Ureter (tissue), 1 donor: ENCODE measurements around the gene ZFHX3. TPM values are rescaled to one million over a fixed set of nuclear protein-coding genes. Genes with fewer than 3 reads are reported as not detected.

Experiments
- DNase-seq: peaks from one replicate; pipeline ENCODE4 v3.0.0-alpha.2; 2020; ENCODE audit warnings: low spot score
- total RNA-seq: library from RNA; stranded (reverse); gene quantifications from one replicate; pipeline ENCODE4 v1.2.4, GENCODE V29; 2023
- donor health status: DM: yes; HTN: yes; CAD: no.

The ZFHX3 gene
- total RNA-seq, 1 donor from 2014 or later = 60.8 TPM

DNA sequence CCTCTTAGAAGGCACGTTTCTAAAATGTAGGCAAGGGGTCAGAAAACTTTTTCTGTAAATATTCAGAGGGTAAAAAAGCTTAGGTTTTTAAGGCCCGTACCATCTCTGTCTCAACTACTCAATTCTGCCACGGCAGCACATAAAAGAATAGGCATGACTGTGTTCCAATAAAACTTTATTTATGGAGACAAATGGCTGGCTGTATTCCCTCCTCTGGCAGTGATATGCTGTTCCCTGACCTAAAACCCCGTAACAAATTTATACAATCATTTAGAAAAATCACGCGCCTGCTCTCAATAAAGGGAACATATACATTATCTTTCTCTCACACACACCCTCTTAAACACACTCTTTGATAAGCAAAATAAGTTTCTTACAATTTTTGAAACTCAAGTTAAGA, 138.7 kb downstream of the ZFHX3 start:
- no peak for DNase-seq

DNA sequence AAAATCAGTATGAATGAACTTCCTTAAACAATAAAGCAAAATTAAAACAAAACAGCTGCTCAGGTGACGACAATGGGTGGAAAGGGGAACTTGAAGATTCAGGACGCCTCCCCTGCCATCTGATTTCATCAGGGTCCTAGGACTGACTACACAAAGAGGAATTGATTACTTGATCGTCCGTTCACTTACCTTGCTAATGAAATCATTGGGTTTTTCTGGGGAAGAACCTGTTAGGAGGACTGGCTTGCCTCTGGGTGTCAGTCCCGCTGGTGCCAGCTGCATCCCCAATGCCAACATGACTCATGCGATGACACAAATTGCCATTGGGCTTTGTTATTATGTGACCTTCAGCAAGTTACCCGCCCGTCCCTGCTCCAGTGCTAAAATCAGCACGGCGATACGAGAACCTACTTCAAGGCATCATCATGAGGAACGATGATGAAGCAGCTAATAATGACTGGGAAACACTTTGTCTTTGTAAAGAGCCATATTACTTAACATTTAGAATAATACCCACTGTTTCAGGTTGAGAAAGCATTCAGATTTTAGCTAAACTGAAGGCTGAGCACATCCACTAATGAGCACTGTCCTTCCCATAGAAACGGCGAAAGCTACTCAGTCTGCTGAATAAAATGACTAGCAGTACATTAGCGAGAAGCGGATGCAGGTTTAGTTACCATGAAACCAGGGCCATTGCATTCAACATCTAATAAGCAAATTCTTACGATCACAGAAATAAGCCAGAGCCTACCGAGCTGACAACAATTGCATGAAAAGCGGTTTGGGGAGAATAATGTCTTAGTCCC, 139.4 kb downstream of the ZFHX3 start:
- no peak for DNase-seq

DNA sequence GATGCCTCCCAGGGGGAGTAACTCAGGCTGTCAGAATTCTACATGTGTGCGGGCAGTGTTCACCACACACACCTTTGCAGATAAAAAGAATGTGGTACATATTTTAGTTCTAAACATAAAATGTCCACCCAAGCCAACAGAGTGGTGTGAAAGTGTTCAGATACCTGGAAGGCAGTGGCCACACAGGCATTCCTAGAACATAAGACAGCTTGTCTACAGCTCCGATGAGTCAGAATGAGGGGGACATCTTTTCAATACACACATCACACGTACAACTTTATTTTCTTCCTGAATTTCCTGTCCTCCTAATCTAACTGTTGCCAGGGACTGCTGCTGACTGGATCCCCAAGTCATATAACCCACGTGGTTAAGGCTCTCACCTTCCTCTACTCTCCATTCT, 142.3 kb downstream of the ZFHX3 start:
- DNase-seq = no peak

DNA sequence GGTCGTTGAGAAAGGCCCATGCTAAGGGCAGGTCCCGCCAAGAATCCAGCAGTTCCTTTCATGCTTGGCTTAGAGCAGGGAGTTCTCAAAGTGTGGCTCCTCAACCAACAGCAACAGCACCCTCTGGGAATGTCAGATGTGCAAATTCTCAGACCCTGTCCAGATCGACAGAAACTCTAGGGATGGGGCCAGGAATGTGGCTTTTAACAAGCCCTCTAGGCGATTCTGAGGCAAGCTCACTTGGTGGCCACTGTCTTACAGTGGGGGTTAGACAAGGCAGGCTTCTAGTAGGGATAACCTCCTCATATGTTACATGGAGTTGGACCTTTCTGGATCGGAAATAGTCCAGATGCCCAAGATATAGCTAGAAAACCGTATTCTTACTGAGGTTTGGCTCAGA, 144.8 kb downstream of the ZFHX3 start:
- no peak for DNase-seq

DNA sequence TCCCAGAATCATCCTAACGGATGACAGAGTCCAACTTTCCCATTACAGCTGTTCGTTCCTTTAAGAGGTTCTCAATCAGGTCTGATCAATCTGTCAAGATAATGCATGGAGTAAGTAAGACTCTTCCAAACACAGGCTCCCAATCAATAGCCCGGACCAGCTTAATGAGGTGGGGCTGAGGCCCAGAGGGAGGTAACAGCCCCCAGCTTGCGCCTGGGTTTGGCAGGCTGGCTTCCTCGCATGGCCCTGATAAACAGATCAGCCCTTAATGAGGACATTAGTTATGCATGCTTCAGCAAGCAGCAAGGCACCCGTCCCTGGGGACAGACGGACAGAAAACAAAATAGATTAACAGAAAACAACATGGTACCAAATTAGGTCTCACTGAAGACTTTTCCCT, 145.7 kb downstream of the ZFHX3 start:
- no peak for DNase-seq

DNA sequence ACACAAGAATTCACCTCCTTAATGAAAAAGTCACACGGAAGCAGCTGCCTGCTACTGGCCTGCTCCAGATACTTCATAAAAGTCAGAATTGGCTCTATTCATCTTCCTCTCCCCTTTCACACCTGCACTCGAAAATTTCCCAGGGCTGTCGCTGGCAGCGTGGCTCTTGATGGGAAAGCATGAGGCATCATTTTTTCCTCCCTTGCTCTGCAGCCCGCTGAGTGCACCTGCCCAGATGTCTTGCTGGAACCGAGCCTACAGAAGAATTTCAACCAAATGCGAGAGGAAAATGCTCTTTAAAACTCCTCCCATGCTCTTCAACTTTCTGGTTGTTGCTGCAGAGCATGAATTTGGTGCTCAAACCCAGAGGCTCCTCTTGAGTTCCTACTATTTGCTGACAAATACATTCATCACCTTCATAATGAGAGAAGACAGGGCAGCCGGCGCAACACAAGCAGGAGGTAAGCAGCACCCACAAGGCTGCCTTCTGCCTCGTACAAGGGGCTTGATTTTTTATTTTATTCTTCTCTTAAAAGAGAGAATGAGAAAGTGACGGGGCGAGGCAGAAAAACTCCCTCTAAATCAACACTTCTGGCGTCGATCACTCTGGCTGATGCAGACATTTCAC, 146.8 kb downstream of the ZFHX3 start:
- no peak for DNase-seq

DNA sequence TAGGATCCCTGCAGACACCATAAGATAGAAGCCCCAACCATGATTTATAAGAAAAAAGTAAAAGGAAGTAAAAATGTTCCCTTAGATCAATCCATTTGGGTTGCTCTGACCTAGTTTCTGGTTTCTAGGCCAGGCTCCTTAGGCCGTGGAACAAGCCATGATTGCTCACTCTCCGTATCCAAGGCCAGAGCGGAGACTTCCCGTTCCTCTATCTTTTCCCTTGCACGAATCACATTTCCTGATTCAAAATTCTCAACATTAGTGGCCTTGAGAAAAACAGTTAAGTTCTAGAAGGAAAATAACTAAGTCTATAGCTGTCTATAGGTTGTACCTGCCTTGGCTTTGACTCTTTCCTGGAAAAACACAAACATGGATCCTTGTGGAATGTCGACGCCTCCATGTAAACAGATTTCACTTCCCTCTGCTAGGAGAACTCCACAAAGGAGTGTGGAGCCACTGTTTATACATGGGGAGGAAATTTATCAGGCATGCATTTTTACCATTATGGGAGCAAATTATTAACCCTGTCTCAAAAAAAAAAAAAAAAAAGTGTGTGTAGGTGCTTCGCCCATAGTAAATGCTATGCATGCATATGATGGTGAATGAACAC, 149.6 kb downstream of the ZFHX3 start:
- DNase-seq = no peak

DNA sequence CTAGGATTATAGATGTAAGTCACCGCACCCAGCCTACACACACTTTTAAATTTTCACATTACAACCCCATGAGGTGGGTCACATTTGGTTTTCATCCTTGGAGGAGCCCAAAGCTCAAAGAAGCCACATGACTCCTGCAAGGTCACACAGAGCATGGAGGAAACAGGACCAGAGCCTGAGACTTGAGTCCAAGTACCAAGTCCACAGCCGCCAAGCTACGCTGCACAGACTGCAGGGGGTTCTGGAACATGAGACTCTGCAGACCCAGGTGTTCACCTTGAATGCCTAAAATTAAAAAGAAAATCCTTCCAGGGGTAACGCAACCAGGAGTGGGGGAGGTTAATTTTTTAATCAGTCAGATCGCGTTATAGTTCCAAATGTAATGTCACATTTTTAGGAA, 150.2 kb downstream of the ZFHX3 start:
- DNase-seq = no peak

DNA sequence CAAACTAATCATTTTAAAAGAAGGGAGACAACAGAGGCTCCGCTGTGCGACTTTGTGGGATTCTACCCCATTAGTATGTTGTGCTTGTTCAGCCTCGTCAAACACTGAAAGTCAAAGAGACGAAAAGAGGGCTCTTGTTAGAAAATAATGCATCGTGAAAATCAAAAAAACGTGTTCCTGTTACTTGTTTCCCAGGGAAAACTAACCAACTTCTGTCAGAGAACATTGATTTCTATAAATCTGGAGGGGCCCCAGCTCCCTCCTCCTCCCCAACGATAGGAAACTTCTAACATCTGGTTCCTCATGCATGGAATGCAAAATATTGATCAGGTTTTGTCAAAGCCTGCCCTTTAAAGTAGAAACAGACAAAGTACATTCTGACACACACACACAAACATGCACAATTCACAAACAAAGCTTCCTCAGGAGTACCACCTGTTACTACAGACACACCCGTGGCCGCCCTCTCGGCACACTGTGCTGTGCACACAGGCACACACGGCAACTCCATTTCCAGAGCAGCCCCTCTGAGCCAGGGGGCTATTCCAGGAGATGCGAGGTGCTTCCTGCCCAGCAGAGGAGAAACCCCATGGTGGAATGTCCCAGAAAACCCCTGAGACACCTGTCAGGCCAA, 151.3 kb downstream of the ZFHX3 start:
- DNase-seq = no peak

DNA sequence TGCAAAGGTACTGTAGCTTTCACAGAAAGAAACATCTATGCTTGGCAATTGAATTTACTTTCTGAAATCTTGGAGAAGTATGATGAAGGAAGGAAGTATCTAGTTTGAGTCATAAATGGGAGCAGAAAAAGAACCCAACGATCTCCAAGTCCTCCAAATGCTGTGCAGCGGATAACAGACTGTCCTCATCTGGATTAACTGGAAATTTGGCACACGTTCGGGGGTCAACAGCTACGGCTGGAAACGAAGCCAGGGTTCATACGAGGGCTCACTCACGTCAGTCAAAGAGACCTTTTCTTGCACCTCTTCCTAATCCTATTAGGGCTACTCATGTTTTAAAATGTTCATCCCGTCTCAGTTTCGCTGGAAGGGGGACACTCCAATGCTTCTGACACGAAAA, 152.0 kb downstream of the ZFHX3 start:
- no peak for DNase-seq

DNA sequence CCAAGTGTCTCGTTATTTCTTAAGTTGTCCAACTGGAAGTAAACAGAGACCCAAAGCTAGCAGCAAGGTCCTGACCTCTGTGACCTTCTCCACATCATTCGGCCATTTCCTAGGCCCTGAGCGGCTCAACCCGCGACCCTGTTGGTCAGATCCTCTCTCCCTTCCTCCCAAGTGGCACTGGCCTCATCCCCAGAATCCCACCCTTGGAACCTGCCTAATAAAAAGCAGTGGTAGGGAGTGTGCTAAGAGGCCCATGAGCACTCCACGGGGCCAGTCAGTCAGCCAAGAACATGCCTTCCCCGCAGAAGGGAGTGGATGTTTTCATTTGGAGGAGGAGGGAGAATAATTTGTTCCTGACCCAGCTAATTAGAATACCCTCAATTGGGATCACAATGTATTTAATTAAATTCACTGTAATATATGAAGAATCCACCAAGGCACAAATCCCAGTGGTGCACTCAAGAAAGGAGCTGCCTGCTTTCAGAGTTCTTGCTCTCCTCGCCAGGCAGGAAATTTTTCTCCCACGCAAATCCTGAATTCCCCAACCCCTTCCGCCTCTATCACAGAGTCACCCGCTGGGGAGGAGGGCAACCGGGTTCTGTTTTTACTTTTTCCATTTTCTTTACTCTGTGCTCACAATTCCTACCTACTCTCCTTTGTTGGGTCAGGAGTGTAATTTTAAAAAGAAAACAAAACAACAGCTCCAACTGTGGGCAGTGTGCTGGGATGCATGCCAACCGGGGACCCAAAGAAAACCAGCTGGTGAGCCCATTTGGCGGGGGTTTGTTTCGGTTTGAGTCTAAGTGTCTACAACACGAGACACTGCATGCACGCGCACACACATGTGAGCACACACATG, 153.4 kb downstream of the ZFHX3 start:
- DNase-seq = no peak

DNA sequence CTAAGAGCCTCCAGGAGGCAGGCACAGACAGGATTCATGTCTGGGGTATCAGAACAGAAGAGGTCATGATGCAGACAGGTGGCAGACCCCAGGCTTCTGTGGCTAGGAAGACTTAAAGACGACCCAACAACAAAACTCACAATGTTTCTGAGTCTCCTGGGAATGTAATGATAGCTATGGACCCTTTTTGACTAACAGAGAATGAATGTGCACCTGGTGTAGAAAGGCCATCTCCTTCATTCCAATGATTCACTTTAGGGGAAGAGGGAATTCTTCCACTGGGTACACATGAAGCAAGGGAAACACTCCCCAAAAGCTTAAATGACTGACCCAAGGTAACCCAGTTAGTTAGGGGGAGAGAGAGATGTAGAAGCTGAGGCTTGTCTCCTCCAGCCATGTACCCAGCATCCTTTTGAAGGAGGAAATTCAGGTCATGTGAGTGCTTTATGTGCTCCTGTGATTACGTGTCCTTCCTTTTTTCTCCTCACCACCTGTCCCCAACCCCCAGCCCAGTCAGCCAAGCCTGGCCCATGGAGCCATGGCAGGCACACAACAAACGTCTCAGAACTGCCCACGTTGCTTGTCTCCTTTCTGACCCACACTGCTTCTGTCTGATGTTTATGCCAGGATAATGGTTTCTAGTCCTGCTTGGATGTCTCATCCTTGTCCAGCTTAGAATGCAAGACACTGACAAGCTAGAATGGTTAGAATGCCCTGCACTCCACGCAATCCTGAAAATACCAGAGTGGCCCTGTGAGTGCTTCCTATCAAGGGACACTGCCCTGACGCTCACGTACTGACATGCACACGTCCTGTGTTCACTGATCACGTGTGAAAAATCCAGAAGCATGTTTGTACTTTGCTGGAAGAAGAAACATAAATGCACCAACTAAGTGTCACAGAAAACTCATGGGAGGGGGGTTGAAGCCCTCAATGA, 156.4 kb downstream of the ZFHX3 start:
- no peak for DNase-seq

DNA sequence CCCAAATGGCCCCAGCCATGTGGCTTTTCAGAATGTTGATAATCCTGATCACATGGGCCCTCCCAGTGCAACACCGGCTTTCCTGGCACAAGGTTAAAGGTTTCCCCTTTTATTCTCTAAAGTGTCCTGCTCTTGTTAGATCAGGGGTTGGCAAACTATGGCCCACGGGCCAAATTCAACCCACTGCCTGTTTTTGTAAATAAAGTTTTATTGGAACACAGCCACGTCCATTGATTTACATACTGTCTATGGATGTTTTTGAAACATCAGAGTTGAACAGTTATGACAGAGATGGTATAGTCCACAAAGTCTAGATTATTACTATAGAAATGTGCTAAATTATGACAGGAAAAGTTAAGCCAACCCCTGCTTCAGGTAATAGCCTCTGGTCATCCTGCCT, 157.3 kb downstream of the ZFHX3 start:
- DNase-seq = no peak

DNA sequence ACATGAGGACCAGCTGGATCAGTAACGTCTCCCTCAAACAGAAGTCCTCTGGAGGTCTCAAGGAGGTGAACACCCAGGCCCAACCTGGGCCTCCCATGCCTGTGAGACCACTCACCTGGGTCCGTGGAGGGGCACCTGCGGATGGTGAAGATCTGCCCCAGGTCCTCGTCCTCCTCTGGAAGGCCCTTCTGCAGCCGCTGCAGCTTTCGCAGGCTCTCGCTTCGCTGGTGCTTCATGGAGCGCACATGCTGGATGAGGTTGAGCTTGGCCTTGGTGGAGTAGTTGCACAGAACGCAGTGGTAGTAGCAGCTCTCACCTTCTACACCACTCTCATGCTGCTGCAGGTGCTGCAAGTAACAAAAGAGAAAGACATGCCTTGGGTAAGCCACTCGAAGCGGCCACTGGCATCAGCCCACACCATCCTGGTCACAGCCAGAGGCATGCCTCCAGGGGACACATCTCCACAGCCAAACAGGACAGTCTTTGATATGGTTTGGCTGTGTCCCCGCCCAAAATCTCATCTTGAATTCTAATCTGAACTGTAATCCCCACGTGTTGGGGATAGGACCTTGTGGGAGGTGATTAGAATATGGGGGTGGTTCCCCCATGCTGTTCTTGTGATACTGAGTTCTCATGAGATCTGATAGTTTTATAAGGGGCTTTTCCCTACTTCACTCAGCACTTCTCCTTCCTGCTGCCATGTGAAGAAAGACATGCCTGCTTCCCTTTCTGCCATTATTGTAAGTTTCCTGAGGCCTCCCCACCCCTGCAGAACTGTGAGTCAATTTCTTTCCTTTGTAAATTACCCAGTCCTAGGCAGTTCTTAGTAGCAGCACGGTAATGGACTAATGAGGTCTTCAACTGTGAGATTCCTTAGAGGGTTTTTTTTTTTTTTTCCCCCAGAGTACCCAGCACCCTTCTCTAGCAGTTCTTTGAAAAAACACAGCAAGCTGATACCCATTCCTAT, 158.0 kb downstream of the ZFHX3 start:
- DNase-seq = no peak

DNA sequence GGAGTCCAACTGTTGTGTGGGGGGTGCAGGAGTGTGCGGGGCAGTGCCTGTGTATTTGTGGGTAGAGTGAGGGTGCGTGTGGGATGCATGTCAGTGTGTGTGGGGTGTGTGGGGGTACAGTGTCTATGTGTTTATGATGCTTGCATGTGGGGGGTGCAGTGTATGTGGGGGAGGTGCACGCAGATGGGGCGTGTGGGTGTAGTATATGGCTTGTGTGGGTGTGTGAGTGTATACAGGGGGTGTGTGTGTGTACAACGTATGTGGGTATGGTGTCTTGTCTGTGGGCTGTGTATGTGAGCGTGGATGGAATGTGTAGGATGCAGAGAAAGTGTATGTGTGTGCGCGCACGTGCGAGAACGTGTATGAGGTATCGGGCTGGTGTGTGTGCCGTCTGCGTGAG, 160.4 kb downstream of the ZFHX3 start:
- DNase-seq = no peak

DNA sequence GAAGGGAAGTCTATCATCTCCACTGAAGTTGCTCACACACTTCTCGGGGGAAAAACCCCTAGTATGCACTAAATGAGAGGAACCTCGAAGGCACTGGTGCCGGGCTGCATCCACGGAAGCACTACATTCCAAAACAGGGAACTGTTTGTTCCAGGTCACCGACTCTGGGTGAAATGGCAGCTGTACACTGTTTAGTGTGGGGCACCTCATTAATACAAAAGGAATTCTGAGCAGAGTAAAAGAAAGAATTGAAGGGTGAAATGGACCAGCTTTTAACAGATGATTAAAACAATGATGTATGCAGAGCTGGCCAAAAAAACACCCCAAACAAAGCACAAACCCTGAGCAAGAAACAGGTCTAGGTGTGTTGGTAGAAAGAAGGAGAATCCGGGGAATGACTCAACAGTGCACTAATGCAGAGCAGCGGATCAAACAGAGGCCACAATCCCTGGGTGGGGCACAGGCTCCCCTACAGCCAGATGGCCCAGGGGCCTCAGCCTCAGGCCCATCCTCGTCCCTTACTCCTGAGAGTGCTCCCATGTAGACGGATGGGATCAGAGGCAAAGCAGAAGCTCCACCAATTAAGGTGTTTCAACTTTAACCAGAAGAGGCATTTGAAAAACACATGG, 161.5 kb downstream of the ZFHX3 start:
- DNase-seq = no peak

DNA sequence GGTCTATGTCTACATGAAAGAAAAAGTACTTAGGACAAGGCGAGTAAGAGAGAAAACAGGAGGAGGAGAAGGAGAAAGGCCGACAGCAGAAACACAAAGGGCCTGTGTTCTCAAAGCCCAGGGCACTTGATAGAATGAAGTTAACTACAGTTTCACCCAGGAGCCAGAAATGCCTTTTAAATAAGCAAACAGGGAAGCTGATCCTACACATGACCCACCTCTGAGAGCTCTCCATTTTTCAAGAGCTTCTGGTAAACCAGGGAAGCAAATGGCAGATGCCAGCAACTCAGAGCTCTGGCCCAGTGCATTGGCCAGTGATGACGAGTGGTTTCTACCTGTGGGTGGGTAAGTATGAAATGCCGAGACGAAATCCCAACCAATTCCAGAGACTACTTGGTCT, 163.4 kb downstream of the ZFHX3 start:
- no peak for DNase-seq

DNA sequence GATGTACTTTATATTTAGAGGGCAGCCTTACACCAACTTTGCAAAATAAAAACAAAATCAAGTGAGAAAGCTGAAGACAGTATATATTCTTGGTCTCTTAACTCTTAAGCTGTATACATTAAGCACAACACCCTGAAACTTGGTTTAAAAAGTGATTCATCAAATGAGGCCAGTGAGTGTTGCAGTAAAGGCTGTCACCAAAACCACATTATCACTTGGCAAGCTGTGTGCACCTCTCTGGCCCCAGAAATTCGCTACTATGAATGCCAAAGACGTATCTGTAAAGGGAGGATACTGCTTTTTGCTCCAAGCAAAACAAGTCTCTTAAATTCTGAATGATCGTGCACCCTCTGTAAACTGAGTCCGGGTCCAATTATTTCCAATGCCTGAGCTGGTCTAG, 163.9 kb downstream of the ZFHX3 start:
- DNase-seq = no peak

DNA sequence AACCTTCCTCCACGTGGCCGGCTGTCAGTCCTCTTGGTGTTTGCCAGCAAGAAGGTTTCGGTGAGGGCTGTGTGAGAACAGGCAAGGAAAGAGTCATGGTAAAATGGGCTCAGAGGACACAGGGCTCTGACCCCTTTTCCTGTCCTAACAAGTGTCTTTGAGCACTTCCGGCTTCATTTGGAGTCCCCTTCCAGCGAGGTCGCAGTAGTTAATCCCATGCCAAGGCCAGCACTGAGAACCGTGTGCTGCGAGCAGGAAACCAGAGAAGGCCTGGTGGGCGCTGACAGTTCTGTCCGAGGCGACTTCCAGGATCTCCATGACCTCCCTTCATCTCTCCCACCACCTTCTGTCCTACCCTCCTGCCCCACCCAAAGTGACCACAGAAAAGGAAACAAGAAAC, 168.1 kb downstream of the ZFHX3 start:
- DNase-seq = no peak
